Tibial nerve (tissue), 4 donors: ENCODE measurements around the gene PTGIS. TPM values are rescaled to one million over a fixed set of nuclear protein-coding genes. Genes with fewer than 3 reads are reported as not detected.

Source experiments
- DNase-seq, 2 donors: peaks; one replicate each; pipeline ENCODE4 v3.0.0-alpha.2; 2019; ENCODE audit warnings: low spot score in 2 of 2
- H3K27ac ChIP-seq, 4 donors: fragments of 200-600 bp; sonication (generic) in 3 of 4; one replicate each; pipeline ENCODE4 v1.5.1; 2017 to 2019; ENCODE audit warnings: mild to moderate bottlenecking in 1 of 4
- H3K27me3 ChIP-seq, 2 donors: fragments of 200-600 bp; sonication (generic) in 1 of 2; one replicate each; pipeline versions ENCODE4 v1.5.1 to v1.6.0; 2017 to 2019
- H3K36me3 ChIP-seq, 3 donors: fragments of 200-600 bp; sonication (generic); one replicate each; pipeline ENCODE4 v1.5.1; 2018 to 2019
- H3K4me1 ChIP-seq, 4 donors: fragments of 200-600 bp; sonication (generic) in 3 of 4; one replicate each; pipeline ENCODE4 v1.5.1; 2017 to 2019
- H3K4me3 ChIP-seq, 4 donors: fragments of 200-600 bp; sonication (generic) in 3 of 4; one replicate each; pipeline ENCODE4 v1.5.1; 2017 to 2019; ENCODE audit warnings: mild to moderate bottlenecking in 1 of 4, moderate library complexity in 1 of 4
- H3K9me3 ChIP-seq, 4 donors: fragments of 200-600 bp; sonication (generic) in 3 of 4; one replicate each; pipeline ENCODE4 v1.5.1; 2017 to 2019
- EP300 ChIP-seq, 2 donors: sonication (generic); formaldehyde crosslinking; IDR thresholded peaks; one replicate each; pipeline ENCODE4 v1.6.1; 2017; ENCODE audit warnings: antibody characterized with exemption in 2 of 2, mild to moderate bottlenecking in 1 of 2
- POLR2A ChIP-seq, 2 donors: fragments of 450-650 bp; IDR thresholded peaks; one replicate each; pipeline ENCODE4 v1.6.1; 2017; ENCODE audit warnings: antibody characterized with exemption in 2 of 2, mild to moderate bottlenecking in 2 of 2, moderate library complexity in 2 of 2
- WGBS, 2 donors: methylation state at CpG; one replicate each; pipeline ENCODE4 v1.1.5; 2018; 5-methylcytosine and 5-hydroxymethylcytosine counted together
- total RNA-seq, 4 donors: library from RNA; depleted of rRNA; stranded (reverse); fragments of >200 nt; gene quantifications; one replicate each; pipeline ENCODE4 v1.1.0, GENCODE V29; 2016
- TF ChIP-seq, protein P1 (sequence below), 5 experiments: fragments of 200-600 bp in 3 of 5; fragments of 450-650 bp in 2 of 5; sonication (generic) in 3 of 5; IDR thresholded peaks; one replicate each; pipeline ENCODE4 v1.5.1; 2016 to 2019; ENCODE audit warnings: antibody characterized with exemption in 5 of 5, mild to moderate bottlenecking in 3 of 5, moderate library complexity in 2 of 5

The PTGIS gene
- total RNA-seq, 4 donors from 2014 or later, result 31.5 to 92.4 (median 47.5) TPM

- peak overlapping the region in 2 of 4 donors; percentile 1 to 36 for H3K27ac ChIP-seq
- 80 to 84% methylated on average over 8 of the region's 8 CpGs for WGBS, 2 donors
- peaks cover 0 to 57% (median 5%) of the 10 kb centered on the region in 4 donors for H3K4me1 ChIP-seq
- TF ChIP-seq POLR2A (IDR thresholded peaks at IDR 0.05) (no peak), EP300 (IDR thresholded peaks at IDR 0.05) (no peak)
- TF ChIP-seq, protein P1, sequence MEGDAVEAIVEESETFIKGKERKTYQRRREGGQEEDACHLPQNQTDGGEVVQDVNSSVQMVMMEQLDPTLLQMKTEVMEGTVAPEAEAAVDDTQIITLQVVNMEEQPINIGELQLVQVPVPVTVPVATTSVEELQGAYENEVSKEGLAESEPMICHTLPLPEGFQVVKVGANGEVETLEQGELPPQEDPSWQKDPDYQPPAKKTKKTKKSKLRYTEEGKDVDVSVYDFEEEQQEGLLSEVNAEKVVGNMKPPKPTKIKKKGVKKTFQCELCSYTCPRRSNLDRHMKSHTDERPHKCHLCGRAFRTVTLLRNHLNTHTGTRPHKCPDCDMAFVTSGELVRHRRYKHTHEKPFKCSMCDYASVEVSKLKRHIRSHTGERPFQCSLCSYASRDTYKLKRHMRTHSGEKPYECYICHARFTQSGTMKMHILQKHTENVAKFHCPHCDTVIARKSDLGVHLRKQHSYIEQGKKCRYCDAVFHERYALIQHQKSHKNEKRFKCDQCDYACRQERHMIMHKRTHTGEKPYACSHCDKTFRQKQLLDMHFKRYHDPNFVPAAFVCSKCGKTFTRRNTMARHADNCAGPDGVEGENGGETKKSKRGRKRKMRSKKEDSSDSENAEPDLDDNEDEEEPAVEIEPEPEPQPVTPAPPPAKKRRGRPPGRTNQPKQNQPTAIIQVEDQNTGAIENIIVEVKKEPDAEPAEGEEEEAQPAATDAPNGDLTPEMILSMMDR (IDR thresholded peaks at IDR 0.05), result no peak
- H3K27me3 ChIP-seq, result no peaks in the 10 kb centered on the region
- no peak for DNase-seq
- H3K36me3 ChIP-seq, result no peaks in the 10 kb centered on the region
- H3K4me3 ChIP-seq, result no peak overlapping the region
- no peaks in the 10 kb centered on the region for H3K9me3 ChIP-seq
These were observed 22.5 kb upstream of the PTGIS start for GRCh38 chr20:49590163-49591017.

GRCh38 chr20:49589747-49590146 is 21.8 kb upstream of the PTGIS start:
- DNase-seq, result no peak
- WGBS, 2 donors, result 93 to 94% methylated on average over 6 of the region's 6 CpGs
- TF ChIP-seq POLR2A (IDR thresholded peaks at IDR 0.05) (no peak), EP300 (IDR thresholded peaks at IDR 0.05) (no peak)
- TF ChIP-seq, protein P1 (IDR thresholded peaks at IDR 0.05), result no peak
- H3K4me1 ChIP-seq, result peaks cover 0 to 63% (median 7%) of the 10 kb centered on the region in 4 donors
- H3K36me3 ChIP-seq, result no peaks in the 10 kb centered on the region
- no peaks in the 10 kb centered on the region for H3K27me3 ChIP-seq
- H3K9me3 ChIP-seq, result no peaks in the 10 kb centered on the region
- no peak overlapping the region for H3K4me3 ChIP-seq
- H3K27ac ChIP-seq, result peak overlapping the region in 1 of 4 donors; percentile 36

- peak overlapping the region in 1 of 4 donors; percentile 1 for H3K27ac ChIP-seq
- TF ChIP-seq EP300 (IDR thresholded peaks at IDR 0.05), result peak in 1 of 2 donors; percentile 70
- no peak for TF ChIP-seq POLR2A (IDR thresholded peaks at IDR 0.05)
- TF ChIP-seq, protein P1 (IDR thresholded peaks at IDR 0.05), result no peak
- DNase-seq, result no peak
- H3K4me3 ChIP-seq, result no peak overlapping the region
- peaks cover 0 to 7% (median 0%) of the 10 kb centered on the region in 4 donors for H3K9me3 ChIP-seq
- peaks cover 0 to 58% (median 13%) of the 10 kb centered on the region in 4 donors for H3K4me1 ChIP-seq
- no peaks in the 10 kb centered on the region for H3K36me3 ChIP-seq
- 50 to 51% methylated on average over 10 of the region's 10 CpGs for WGBS, 2 donors
- no peaks in the 10 kb centered on the region for H3K27me3 ChIP-seq
These were observed 19.2 kb upstream of the PTGIS start for GRCh38 chr20:49587111-49587570.

DNA sequence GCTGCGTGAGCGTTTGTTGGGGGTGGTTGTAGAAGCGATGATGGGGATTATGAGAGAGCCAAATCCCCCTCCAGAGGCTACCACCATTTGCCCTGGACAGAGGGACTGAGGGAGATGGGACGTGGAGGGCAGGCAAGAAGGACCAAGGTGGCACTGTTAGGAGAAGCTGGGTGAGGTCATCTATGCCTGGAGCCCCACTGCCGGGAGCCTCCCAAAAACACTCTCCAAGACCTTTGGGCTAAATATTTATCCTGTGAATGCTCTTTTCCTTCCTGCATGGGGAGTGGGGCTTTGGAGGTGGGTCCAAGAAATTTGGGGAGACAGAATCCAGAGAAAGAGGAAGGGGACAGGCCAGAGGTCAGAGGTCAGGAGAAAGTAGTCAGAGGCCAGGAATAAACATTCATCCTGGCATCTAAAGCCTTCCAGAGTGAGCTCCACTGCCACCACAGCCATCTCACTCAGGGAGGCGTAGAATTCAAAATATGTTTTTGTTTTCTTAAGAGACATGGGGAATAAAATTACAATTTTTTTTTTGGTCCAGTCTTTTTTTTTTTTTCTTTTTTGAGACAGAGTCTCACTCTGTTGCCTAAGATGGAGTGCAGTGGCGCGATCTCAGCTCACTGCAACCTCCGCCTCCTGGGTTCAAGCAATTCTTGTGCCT is 17.8 kb upstream of the PTGIS start:
- Histone ChIP-seq H3K27me3 (no peaks in the 10 kb centered on the region), H3K4me1 (peaks cover 0 to 52% (median 14%) of the 10 kb centered on the region in 4 donors), H3K27ac (peak overlapping the region in 3 of 4 donors; percentile 47 to 75 (median 58)), H3K4me3 (no peak overlapping the region), H3K36me3 (no peaks in the 10 kb centered on the region), H3K9me3 (peaks cover 0 to 7% (median 0%) of the 10 kb centered on the region in 4 donors)
- no peak for DNase-seq
- no peak for TF ChIP-seq POLR2A (IDR thresholded peaks at IDR 0.05)
- TF ChIP-seq EP300 (IDR thresholded peaks at IDR 0.05), result no peak
- TF ChIP-seq, protein P1 (IDR thresholded peaks at IDR 0.05), result no peak
- WGBS, 2 donors, result 74 to 75% methylated on average over 9 of the region's 9 CpGs
